Endodermal cell (in vitro differentiated cells): Measurements from ENCODE around the gene MRFAP1. TPM values are rescaled to one million over a fixed set of nuclear protein-coding genes. Genes with fewer than 3 reads are reported as not detected.

Experiments used
- DNase-seq: peaks from one replicate; pipeline ENCODE4 v3.0.0-alpha.2; 2017
- H3K27ac ChIP-seq: 2 replicates; pipeline ENCODE4 v1.5.1; 2013; ENCODE audit warnings: mild to moderate bottlenecking, low read depth, low read length, moderate library complexity
- H3K27me3 ChIP-seq: 2 replicates; pipeline ENCODE4 v1.6.1; 2013; ENCODE audit warnings: mild to moderate bottlenecking, low read length, moderate library complexity; ENCODE audit not compliant: insufficient read depth, control insufficient read depth, poor library complexity, severe bottlenecking
- H3K36me3 ChIP-seq: 2 replicates; pipeline ENCODE4 v1.7.0; 2013; ENCODE audit warnings: mild to moderate bottlenecking, low read length, moderate library complexity; ENCODE audit not compliant: control insufficient read depth, insufficient read depth
- H3K4me1 ChIP-seq: one replicate; pipeline ENCODE4 v1.7.0; 2013; ENCODE audit warnings: low read length; ENCODE audit not compliant: control insufficient read depth, insufficient read depth
- H3K4me3 ChIP-seq: 2 replicates; pipeline ENCODE4 v1.5.1; 2013; ENCODE audit warnings: mild to moderate bottlenecking, low read length, moderate library complexity
- H3K9ac ChIP-seq: 2 replicates; pipeline ENCODE4 v1.6.1; 2013; ENCODE audit warnings: mild to moderate bottlenecking, low read length, moderate library complexity; ENCODE audit not compliant: poor library complexity, severe bottlenecking; ENCODE audit errors: extremely low read depth
- H3K9me3 ChIP-seq: 2 replicates; pipeline ENCODE4 v1.6.1; 2013; ENCODE audit warnings: mild to moderate bottlenecking, low read length, moderate library complexity; ENCODE audit not compliant: control insufficient read depth
- H3K27ac Mint-ChIP-seq: 2 replicates; pipeline ENCODE4 v1.8.0; 2020; ENCODE audit warnings: mixed read lengths
- H3K27me3 Mint-ChIP-seq: 2 replicates; pipeline ENCODE4 v1.8.0; 2021; ENCODE audit warnings: mild to moderate bottlenecking, mixed read lengths; ENCODE audit not compliant: insufficient read depth
- H3K36me3 Mint-ChIP-seq: 2 replicates; pipeline ENCODE4 v1.8.0; 2020; ENCODE audit warnings: low read depth, mixed read lengths
- H3K4me1 Mint-ChIP-seq: 2 replicates; pipeline ENCODE4 v1.8.0; 2020; ENCODE audit warnings: mixed read lengths
- H3K4me3 Mint-ChIP-seq: 2 replicates; pipeline ENCODE4 v1.8.0; 2020; ENCODE audit warnings: mild to moderate bottlenecking, moderate library complexity, mixed read lengths
- H3K9me3 Mint-ChIP-seq: 2 replicates; pipeline ENCODE4 v1.8.0; 2020; ENCODE audit warnings: mild to moderate bottlenecking, mixed read lengths
- WGBS, 2 experiments: methylation state at CpG; one replicate each; pipeline versions ENCODE4 v1.1.5 to v1.1.7; 2013; ENCODE audit warnings: missing lambda C conversion rate in 2 of 2, mixed read lengths in 1 of 2; ENCODE audit not compliant: insufficient coverage in 1 of 2, insufficient read length in 1 of 2; 5-methylcytosine and 5-hydroxymethylcytosine counted together
- total RNA-seq, 2 donors: library from RNA; stranded (reverse); fragmentation: NEBNext Ultra II Directional in 1 of 2; extraction: Animal tissue kit (Norgen Biotek cat#: 25700) in 1 of 2; gene quantifications; 2 replicates in 1 of 2; 3 replicates in 1 of 2; pipeline ENCODE4 v1.2.1, GENCODE V29; 2021
- TF ChIP-seq, protein P1 (sequence below): fragments of 200-600 bp; sonication (generic); conservative IDR thresholded peaks from 2 replicates; pipeline ENCODE4 v1.5.0; 2021; ENCODE audit warnings: antibody characterized with exemption, mild to moderate bottlenecking

Gene MRFAP1
- total RNA-seq, 2 donors from 2014 or later = 231 to 239 TPM

DNA sequence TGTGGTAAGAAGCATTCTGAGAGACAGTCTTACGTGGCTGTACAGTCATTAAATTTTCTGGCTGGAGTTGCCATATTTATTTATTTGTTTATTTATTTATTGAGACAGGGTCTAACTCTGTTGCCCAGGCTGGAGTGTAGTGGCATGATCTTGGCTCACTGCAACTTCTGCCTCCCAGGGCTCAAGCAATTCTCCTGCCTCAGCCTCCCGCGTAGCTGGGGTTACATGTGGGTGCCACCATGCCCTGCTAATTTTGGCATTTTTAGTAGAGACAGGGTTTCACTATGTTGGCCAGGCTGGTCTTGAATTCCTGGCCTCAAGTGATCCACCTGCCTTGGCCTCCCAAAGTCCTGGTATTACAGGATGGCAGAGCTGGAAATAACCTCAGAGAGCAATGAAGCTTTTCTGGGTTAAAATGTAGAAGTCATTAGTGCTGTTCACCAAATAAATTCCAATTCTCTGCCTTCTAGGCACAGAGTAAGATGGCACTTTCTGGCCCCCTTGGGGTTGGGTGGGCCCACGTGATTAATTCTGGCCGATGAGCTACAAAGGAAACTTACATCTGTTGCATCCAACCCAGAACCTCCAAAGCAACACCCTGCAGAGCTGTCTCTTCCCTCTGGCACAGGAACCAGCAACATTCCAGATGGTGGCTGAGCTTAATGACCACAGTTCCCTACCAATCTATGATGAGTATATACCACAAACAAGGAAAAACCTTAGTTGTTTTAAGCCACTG lies 4.5 kb downstream of the MRFAP1 start:
- Histone ChIP-seq H3K36me3 (peaks cover 21% of the 10 kb centered on the region), H3K4me1 (peaks cover 3% of the 10 kb centered on the region), H3K27me3 (no peaks in the 10 kb centered on the region), H3K27ac (no peak overlapping the region), H3K9ac (no peak overlapping the region), H3K9me3 (no peaks in the 10 kb centered on the region), H3K4me3 (no peak overlapping the region)
- no peak overlapping the region for H3K4me3 Mint-ChIP-seq
- peaks cover 17% of the 10 kb centered on the region for H3K36me3 Mint-ChIP-seq
- 62 to 66% methylated on average over 3 to 5 of the region's 5 CpGs for WGBS, 2 experiments
- TF ChIP-seq, protein P1, sequence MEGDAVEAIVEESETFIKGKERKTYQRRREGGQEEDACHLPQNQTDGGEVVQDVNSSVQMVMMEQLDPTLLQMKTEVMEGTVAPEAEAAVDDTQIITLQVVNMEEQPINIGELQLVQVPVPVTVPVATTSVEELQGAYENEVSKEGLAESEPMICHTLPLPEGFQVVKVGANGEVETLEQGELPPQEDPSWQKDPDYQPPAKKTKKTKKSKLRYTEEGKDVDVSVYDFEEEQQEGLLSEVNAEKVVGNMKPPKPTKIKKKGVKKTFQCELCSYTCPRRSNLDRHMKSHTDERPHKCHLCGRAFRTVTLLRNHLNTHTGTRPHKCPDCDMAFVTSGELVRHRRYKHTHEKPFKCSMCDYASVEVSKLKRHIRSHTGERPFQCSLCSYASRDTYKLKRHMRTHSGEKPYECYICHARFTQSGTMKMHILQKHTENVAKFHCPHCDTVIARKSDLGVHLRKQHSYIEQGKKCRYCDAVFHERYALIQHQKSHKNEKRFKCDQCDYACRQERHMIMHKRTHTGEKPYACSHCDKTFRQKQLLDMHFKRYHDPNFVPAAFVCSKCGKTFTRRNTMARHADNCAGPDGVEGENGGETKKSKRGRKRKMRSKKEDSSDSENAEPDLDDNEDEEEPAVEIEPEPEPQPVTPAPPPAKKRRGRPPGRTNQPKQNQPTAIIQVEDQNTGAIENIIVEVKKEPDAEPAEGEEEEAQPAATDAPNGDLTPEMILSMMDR = no peak
- no peaks in the 10 kb centered on the region for H3K9me3 Mint-ChIP-seq
- no peaks in the 10 kb centered on the region for H3K27me3 Mint-ChIP-seq
- no peak overlapping the region for H3K27ac Mint-ChIP-seq
- DNase-seq = no peak
- H3K4me1 Mint-ChIP-seq = peaks cover 20% of the 10 kb centered on the region

DNA sequence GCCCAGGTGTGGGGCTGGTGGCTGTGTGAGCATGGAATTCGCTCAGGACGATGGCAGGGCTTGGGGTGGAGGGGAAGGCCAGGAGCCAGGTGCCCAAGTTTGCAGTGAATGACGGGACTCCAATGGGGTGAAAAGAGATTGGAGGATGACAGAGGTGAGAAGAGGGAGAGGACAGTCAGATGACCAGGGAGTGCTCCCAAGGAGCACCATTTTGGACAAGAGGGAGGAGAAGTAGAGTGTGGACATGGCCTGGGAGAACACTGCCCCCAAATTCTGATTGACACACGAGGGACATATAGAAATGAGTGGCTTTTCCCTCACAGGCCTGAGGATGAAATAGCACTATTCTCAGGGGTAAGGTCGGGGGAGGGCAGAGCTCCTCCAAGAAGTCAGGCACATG lies 6.7 kb downstream of the MRFAP1 start:
- Mint-ChIP-seq H3K27me3 (no peaks in the 10 kb centered on the region), H3K4me3 (no peak overlapping the region), H3K36me3 (peaks cover 8% of the 10 kb centered on the region), H3K27ac (no peak overlapping the region), H3K9me3 (no peaks in the 10 kb centered on the region), H3K4me1 (peaks cover 10% of the 10 kb centered on the region)
- Histone ChIP-seq H3K27ac (no peak overlapping the region), H3K27me3 (no peaks in the 10 kb centered on the region), H3K4me1 (peaks cover 3% of the 10 kb centered on the region), H3K36me3 (peaks cover 17% of the 10 kb centered on the region), H3K4me3 (no peak overlapping the region), H3K9ac (no peak overlapping the region), H3K9me3 (no peaks in the 10 kb centered on the region)
- WGBS, 2 experiments = 82 to 85% methylated on average over 4 to 5 of the region's 5 CpGs
- TF ChIP-seq, protein P1 = no peak
- no peak for DNase-seq

DNA sequence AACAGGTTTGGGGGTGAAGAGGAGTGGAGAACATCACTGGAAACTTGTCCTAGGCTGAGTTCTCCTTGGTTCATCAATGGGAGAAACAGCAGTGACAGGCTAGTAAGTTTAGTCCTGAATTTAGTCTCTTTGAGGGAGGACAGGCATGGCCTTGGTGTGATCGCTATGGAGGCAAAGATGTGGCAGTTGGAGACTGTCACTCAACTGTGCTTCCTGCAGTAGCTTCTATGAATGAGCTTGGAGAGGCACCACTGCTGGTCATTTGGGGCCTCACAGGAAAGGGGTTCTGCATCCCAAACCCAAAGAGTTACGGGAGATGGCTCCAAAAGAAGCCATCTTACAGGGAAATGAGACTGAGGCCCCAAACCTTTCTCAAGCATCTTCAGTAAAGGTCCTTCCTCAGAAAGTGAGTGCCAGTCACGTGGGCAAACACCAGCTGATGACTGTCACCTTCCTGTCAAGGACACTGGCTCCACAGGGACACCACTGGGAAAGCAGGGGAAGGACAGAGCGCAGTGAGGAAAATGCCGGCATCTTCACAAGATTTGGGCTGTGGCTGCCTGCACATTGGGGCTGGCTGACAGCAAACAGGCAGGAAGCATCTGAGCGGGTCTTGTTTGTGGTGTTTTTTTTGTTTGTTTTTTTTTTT lies 7.2 kb downstream of the MRFAP1 start:
- H3K4me1 Mint-ChIP-seq = peaks cover 6% of the 10 kb centered on the region
- peaks cover 2% of the 10 kb centered on the region for H3K36me3 Mint-ChIP-seq
- TF ChIP-seq, protein P1 = no peak
- no peak overlapping the region for H3K4me3 Mint-ChIP-seq
- H3K27me3 ChIP-seq = no peaks in the 10 kb centered on the region
- peaks cover 11% of the 10 kb centered on the region for H3K36me3 ChIP-seq
- H3K9me3 ChIP-seq = no peaks in the 10 kb centered on the region
- DNase-seq = peak; percentile 56
- no peaks in the 10 kb centered on the region for H3K9me3 Mint-ChIP-seq
- peaks cover 3% of the 10 kb centered on the region for H3K4me1 ChIP-seq
- H3K27ac Mint-ChIP-seq = no peak overlapping the region
- no peak overlapping the region for H3K4me3 ChIP-seq
- no peak overlapping the region for H3K9ac ChIP-seq
- WGBS, 2 experiments = 66 to 76% methylated on average over 2 to 6 of the region's 6 CpGs
- no peaks in the 10 kb centered on the region for H3K27me3 Mint-ChIP-seq
- no peak overlapping the region for H3K27ac ChIP-seq
